Measurements from ENCODE around the gene LOX.

Gene LOX

GRCh38 chr5:122050959-122051358 is 27.1 kb downstream of the LOX start:
- DNase-seq, result no peak

DNA sequence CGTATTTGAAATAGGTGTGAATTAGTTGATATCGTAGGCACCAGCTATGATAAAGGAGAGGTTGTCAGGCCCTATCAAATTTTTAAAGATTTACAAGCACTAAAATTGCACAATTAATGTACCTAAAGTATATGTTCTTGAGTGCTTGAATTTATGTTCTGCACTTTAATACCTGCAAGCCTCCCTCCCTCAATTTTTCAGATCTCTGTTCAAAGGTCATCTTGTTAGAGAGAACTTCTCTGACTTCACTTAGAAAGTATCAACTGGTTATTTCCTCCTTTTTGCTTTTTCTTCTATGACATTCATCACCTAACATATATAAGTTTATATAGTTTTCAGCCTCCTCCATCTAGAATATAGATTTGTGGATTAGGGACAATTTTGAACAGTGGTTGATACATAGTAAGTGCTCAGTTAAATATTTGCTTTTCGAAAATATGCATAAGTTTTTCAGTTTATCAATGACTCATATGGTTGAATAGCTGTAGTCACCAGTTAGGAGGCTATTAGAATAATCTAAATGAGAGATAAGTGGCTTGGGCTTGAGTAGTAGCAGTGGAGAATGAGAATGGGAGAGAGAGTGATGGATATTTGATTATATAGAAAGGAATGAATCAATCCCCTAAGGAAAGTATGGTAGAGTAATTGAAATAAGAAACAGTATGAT is 37.3 kb downstream of the LOX start:
- DNase-seq, result no peak

DNA sequence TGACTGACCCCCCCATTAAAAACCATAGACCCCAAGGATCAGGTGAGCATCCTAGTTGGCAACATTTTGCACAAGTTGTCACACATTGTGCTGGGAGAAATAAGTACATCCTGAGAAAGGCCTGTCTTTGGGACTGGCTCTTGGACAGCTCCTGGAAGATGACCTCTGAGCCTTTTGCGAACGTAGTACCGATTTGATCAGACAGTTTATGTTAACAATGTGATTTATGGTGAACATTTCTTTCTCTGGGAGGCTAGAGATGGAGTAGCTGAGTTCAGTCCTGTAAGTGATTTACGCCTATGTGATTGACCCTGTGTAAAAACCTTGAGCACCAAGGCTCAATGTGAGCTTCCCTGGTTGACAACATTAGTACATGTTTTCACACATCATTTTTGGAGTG is 41.7 kb downstream of the LOX start:
- no peak for DNase-seq

DNA sequence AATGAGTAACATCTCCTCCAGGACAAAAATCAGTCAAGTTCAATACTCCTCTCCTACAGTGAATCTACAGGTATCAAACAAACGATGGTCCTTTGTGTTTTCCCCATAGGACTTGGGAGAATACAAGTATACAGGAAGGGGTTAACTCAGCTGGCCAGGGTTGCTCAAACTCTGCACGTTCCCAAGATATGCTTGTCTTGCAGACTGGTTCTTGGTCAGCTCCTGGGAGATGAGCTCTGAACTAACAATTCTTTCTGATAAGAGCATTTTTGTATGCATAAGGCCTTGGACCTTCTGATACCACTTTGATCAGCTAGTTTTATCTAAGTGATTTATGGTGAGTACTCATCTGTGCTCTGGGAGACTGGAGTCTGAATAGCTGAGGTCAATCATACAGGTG is 42.1 kb downstream of the LOX start:
- DNase-seq, result no peak

- no peak for DNase-seq
These were observed 46.2 kb downstream of the LOX start for GRCh38 chr5:122031836-122032235.

GRCh38 chr5:122030251-122030650 is 47.8 kb downstream of the LOX start:
- DNase-seq, result no peak

DNA sequence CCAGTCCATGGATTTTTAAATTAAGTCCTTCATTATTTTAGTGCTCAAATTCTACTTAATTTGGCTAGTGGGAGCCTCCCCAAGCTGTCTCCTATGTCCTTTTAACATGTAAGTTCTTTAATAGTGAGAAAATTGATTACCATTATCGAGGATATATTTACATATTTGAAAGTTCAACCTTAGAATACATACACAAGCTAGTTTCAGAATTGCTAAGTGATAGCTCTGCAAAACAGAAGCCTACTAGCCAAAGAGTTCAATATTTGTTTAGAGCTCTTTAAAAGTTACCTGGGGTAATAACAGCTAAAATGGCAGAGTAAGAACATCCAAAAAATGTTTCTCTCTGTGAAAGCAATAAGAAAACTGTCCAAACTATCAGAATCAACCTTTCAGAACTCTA is 48.2 kb downstream of the LOX start:
- no peak for DNase-seq

- DNase-seq, result no peak
These were observed 55.1 kb downstream of the LOX start for GRCh38 chr5:122022966-122023365.

DNA sequence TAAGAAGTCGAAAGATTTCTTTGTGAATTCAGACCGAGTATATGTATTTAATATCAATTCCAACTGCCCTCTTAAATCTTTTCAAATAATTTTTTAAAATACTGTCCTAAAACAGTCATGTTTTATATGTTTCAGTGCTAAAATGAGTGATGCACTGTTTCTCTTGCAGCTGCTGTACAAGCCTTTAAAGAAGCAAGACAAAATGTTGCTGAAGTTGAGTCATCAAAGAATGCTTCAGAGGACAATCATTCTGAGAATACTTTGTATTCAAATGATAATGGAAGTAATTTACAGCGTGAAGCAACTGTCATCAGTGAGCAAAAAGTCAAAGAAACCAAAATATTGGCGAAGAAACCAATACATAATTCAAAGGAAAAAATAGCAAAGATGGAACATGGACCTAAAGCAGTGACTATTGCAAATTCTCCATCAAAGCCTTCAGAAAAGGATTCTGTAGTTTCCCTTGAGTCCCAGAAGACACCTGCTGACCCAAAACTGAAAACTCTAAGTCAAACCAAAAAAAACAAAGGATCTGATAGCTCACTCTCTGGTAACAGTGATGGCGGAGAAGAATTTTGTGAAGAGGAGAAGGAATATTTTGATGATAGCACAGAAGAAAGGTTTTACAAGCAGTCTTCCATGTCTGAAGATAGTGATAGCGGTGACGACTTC is 58.0 kb downstream of the LOX start:
- DNase-seq, result no peak

- DNase-seq, result no peak
These were observed 62.6 kb downstream of the LOX start for GRCh38 chr5:122015471-122015870.

- DNase-seq, result no peak
These were observed 63.7 kb downstream of the LOX start for GRCh38 chr5:122014236-122014935.
